ENCODE measurements around the gene PCP4. TPM values are rescaled to one million over a fixed set of nuclear protein-coding genes. Genes with fewer than 3 reads are reported as not detected.

The PCP4 gene
- total and polyA plus RNA-seq, 9 of the 15 experiments (the other 6 are each of a cell fraction or from before 2014, with no cell fraction given): not detected

DNA sequence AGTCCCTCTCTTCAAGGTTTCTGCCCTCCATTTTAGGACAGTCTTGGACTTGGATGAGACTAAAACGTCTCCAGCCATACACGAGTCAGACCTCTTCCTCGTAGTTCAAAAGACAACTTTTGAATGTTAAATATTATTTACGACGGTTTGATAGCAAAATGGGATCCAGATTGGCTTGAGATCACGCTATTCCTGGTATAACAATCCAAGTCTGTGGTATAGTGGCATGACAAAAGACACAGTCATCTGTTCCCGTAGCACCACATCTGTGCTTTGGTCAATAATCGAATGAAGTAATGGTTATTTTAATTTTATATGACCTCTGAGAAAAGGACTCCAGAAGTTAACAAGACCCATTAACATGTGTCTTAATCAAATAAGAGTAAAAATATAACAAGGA is 7.0 kb downstream of the PCP4 start:
- H3K27me3 ChIP-seq (ENCODE audit: control insufficient read depth in 2 of 2, insufficient read depth in 2 of 2, low read length in 2 of 2): peaks cover 0 to 2% of the 10 kb centered on the region in 2 experiments; a peak in 1 of 5 replicates
- ChIA-PET POLR2A (interaction anchor here (1.3 kb wide), 1 partner anchor 11 kb away, joined by 5 read pairs; no protein-coding TSS in a partner anchor), CTCF (ENCODE audit: low intra/inter-chr PET ratio) (no interaction called here)
- no peaks in the 10 kb centered on the region for H3K4me1 ChIP-seq (replicated peaks in 1 of 2; ENCODE audit: control insufficient read depth in 2 of 2, insufficient read depth in 2 of 2, low read length in 2 of 2)
- no peaks in the 10 kb centered on the region for H3K79me2 ChIP-seq (ENCODE audit: control insufficient read depth, insufficient read depth, low read length)
- 0% methylated on average over 8 of the region's 8 CpGs for WGBS (ENCODE audit: insufficient coverage, low coverage, missing lambda C conversion rate)
- TF ChIP-seq SOX6 (IDR thresholded peaks at IDR 0.05) (no peak), ZC3H8 (IDR thresholded peaks at IDR 0.05) (no peak), TCF3 (CRISPR knock-in tag; IDR thresholded peaks at IDR 0.05) (no peak), MTA1 (IDR thresholded peaks at IDR 0.05; ENCODE audit: borderline replicate concordance) (no peak), CHD2 (IDR thresholded peaks at IDR 0.05; ENCODE audit: low read depth, low read length) (no peak), ZNF354B (CRISPR knock-in tag; IDR thresholded peaks at IDR 0.05) (no peak), NFRKB (IDR thresholded peaks at IDR 0.05; ENCODE audit: low read depth) (no peak)
- TF ChIP-seq, protein P1, sequence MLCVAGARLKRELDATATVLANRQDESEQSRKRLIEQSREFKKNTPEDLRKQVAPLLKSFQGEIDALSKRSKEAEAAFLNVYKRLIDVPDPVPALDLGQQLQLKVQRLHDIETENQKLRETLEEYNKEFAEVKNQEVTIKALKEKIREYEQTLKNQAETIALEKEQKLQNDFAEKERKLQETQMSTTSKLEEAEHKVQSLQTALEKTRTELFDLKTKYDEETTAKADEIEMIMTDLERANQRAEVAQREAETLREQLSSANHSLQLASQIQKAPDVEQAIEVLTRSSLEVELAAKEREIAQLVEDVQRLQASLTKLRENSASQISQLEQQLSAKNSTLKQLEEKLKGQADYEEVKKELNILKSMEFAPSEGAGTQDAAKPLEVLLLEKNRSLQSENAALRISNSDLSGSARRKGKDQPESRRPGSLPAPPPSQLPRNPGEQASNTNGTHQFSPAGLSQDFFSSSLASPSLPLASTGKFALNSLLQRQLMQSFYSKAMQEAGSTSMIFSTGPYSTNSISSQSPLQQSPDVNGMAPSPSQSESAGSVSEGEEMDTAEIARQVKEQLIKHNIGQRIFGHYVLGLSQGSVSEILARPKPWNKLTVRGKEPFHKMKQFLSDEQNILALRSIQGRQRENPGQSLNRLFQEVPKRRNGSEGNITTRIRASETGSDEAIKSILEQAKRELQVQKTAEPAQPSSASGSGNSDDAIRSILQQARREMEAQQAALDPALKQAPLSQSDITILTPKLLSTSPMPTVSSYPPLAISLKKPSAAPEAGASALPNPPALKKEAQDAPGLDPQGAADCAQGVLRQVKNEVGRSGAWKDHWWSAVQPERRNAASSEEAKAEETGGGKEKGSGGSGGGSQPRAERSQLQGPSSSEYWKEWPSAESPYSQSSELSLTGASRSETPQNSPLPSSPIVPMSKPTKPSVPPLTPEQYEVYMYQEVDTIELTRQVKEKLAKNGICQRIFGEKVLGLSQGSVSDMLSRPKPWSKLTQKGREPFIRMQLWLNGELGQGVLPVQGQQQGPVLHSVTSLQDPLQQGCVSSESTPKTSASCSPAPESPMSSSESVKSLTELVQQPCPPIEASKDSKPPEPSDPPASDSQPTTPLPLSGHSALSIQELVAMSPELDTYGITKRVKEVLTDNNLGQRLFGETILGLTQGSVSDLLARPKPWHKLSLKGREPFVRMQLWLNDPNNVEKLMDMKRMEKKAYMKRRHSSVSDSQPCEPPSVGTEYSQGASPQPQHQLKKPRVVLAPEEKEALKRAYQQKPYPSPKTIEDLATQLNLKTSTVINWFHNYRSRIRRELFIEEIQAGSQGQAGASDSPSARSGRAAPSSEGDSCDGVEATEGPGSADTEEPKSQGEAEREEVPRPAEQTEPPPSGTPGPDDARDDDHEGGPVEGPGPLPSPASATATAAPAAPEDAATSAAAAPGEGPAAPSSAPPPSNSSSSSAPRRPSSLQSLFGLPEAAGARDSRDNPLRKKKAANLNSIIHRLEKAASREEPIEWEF (CRISPR knock-in tag; IDR thresholded peaks at IDR 0.05): no peak
- TF ChIP-seq, protein P2, sequence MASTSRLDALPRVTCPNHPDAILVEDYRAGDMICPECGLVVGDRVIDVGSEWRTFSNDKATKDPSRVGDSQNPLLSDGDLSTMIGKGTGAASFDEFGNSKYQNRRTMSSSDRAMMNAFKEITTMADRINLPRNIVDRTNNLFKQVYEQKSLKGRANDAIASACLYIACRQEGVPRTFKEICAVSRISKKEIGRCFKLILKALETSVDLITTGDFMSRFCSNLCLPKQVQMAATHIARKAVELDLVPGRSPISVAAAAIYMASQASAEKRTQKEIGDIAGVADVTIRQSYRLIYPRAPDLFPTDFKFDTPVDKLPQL (IDR thresholded peaks at IDR 0.05; ENCODE audit: extremely low read depth, insufficient read length): no peak
- no TSS peak for BruUV-seq (replicated peaks)
- no peaks in the 10 kb centered on the region for H4K20me1 ChIP-seq (replicated peaks; ENCODE audit: control insufficient read depth, insufficient read depth, low read length)
- H3K9ac ChIP-seq (ENCODE audit: insufficient read depth in 1 of 2, low read depth in 2 of 2, low read length in 2 of 2): no peak overlapping the region
- no peaks in the 10 kb centered on the region for H3K36me3 ChIP-seq (ENCODE audit: control insufficient read depth, insufficient read depth, low read length)
- H3K9me1 ChIP-seq (ENCODE audit: control insufficient read depth, insufficient read depth, low read length): no peaks in the 10 kb centered on the region
- FAIRE-seq (no peak), DNase-seq (ENCODE audit: extremely low read depth in 1 of 4, low spot score in 3 of 4) (no peak), ATAC-seq (no peak)
- intact Hi-C loops (cut with micrococcal nuclease): no loop called here
- H3K9me3 ChIP-seq (replicated peaks; ENCODE audit: control insufficient read depth, insufficient read depth, low read depth, low read length): no peaks in the 10 kb centered on the region
- no peak overlapping the region for H3K4me2 ChIP-seq (ENCODE audit: insufficient read depth, low read length)
- H2AFZ ChIP-seq (ENCODE audit: low read depth, low read length): no peak overlapping the region
- in situ Hi-C loops (cut with MboI): no loop called here
- H3K27ac ChIP-seq (ENCODE audit: extremely low read depth, low read depth, low read length): no peak overlapping the region
- no peak overlapping the region for H3K4me3 ChIP-seq

All from K562 (cell line).